IMR-90 (cell line): ENCODE results near the gene HIRA. TPM values are rescaled to one million over a fixed set of nuclear protein-coding genes. Genes with fewer than 3 reads are reported as not detected.

Experiments
- ATAC-seq: fragments of 200-7000 bp; cut with Tn5 transposase; 2 replicates; pipeline ENCODE4 v1.9.1; 2020; ENCODE audit warnings: low read depth, mild to moderate bottlenecking, moderate library complexity
- BruUV-seq: library from RNA; stranded (reverse); fragments of 400-500 nt; replicated peaks from 2 replicates; lab custom pipeline; 2021; lab: Mats Ljungman, UMichigan
- CTCF ChIA-PET: fragments of 300-600 bp; formaldehyde crosslinking; extraction: SDS; loops from one replicate; lab custom pipeline; 2021; ENCODE audit warnings: antibody characterized with exemption; lab: Yijun Ruan, JAX
- POLR2A ChIA-PET: fragments of 300-600 bp; sonication (Branson Sonifier 250); formaldehyde crosslinking; loops from one replicate; lab custom pipeline; 2022; ENCODE audit warnings: antibody characterized with exemption; ENCODE audit not compliant: unreplicated experiment; lab: Charles Lee
- DNase-seq: peaks from one replicate; pipeline ENCODE4 v3.0.0; 2013
- H2AFZ ChIP-seq: replicated peaks from 2 replicates; pipeline ENCODE3; 2013; ENCODE audit warnings: low read length, mild to moderate bottlenecking; ENCODE audit not compliant: poor library complexity
- H2AK5ac ChIP-seq: 2 replicates; pipeline ENCODE4 v1.6.1; 2013; ENCODE audit warnings: low read depth, low read length, inconsistent platforms
- H2AK9ac ChIP-seq: replicated peaks from 2 replicates; pipeline ENCODE3; 2013; ENCODE audit warnings: mild to moderate bottlenecking, low read depth, low read length, moderate library complexity; ENCODE audit not compliant: poor library complexity
- H2BK120ac ChIP-seq: 2 replicates; pipeline ENCODE4 v1.6.1; 2013; ENCODE audit warnings: low read depth, low read length, inconsistent platforms
- H2BK15ac ChIP-seq: 3 replicates; pipeline ENCODE4 v1.6.1; 2013; ENCODE audit warnings: low read depth, low read length, inconsistent platforms
- H2BK20ac ChIP-seq: 2 replicates; pipeline ENCODE4 v1.6.1; 2013; ENCODE audit warnings: low read depth, mild to moderate bottlenecking, inconsistent platforms, low read length, moderate library complexity
- H2BK5ac ChIP-seq: 2 replicates; pipeline ENCODE4 v1.6.1; 2013; ENCODE audit warnings: mild to moderate bottlenecking, low read depth, low read length, inconsistent platforms; ENCODE audit not compliant: poor library complexity, severe bottlenecking
- H3K14ac ChIP-seq: replicated peaks from 2 replicates; pipeline ENCODE4 v1.6.1; 2013; ENCODE audit warnings: low read depth, low read length, inconsistent platforms
- H3K18ac ChIP-seq: 2 replicates; pipeline ENCODE4 v1.6.1; 2013; ENCODE audit warnings: low read depth, low read length, control low read depth
- H3K23ac ChIP-seq: 2 replicates; pipeline ENCODE4 v1.6.1; 2013; ENCODE audit warnings: low read depth, low read length, inconsistent platforms
- H3K27ac ChIP-seq: 2 replicates; pipeline ENCODE4 v1.5.1; 2013; ENCODE audit warnings: mild to moderate bottlenecking, control low read depth, low read length; ENCODE audit not compliant: insufficient read depth
- H3K27me3 ChIP-seq: 2 replicates; pipeline ENCODE4 v1.6.1; 2013; ENCODE audit warnings: low read length; ENCODE audit not compliant: control insufficient read depth, insufficient read depth
- H3K36me3 ChIP-seq: 2 replicates; pipeline ENCODE4 v1.6.1; 2013; ENCODE audit warnings: low read length, mixed read lengths; ENCODE audit not compliant: control insufficient read depth, insufficient read depth
- H3K4ac ChIP-seq: 2 replicates; pipeline ENCODE4 v1.6.1; 2013; ENCODE audit warnings: low read depth, low read length, inconsistent platforms
- H3K4me1 ChIP-seq: 2 replicates; pipeline ENCODE4 v1.6.1; 2013; ENCODE audit warnings: low read length, mixed read lengths; ENCODE audit not compliant: control insufficient read depth, insufficient read depth
- H3K4me2 ChIP-seq: 2 replicates; pipeline ENCODE4 v1.6.1; 2013; ENCODE audit warnings: low read depth, mild to moderate bottlenecking, control low read depth, low read length, moderate library complexity
- H3K4me3 ChIP-seq: 2 replicates; pipeline ENCODE4 v1.5.1; 2013; ENCODE audit warnings: low read depth, mild to moderate bottlenecking, control low read depth, low read length, moderate library complexity; ENCODE audit not compliant: insufficient read depth
- H3K56ac ChIP-seq: 2 replicates; pipeline ENCODE4 v1.6.1; 2013; ENCODE audit warnings: low read length, inconsistent platforms; ENCODE audit not compliant: insufficient read depth; ENCODE audit errors: extremely low read depth
- H3K79me1 ChIP-seq, 2 experiments: 2 replicates each; pipeline ENCODE4 v1.6.1; 2013; ENCODE audit warnings: low read length in 2 of 2, inconsistent platforms in 1 of 2, low read depth in 1 of 2
- H3K9ac ChIP-seq: 2 replicates; pipeline ENCODE4 v1.6.1; 2013; ENCODE audit warnings: low read depth, low read length, control low read depth
- H3K9me1 ChIP-seq: 2 replicates; pipeline ENCODE4 v1.6.1; 2013; ENCODE audit warnings: low read length, inconsistent platforms; ENCODE audit not compliant: insufficient read depth
- H3K9me3 ChIP-seq: 2 replicates; pipeline ENCODE4 v1.6.1; 2013; ENCODE audit warnings: low read length; ENCODE audit not compliant: control insufficient read depth, insufficient read depth
- H4K20me1 ChIP-seq: 2 replicates; pipeline ENCODE4 v1.6.1; 2013; ENCODE audit warnings: low read length, inconsistent platforms; ENCODE audit not compliant: insufficient read depth
- H4K5ac ChIP-seq: 2 replicates; pipeline ENCODE4 v1.6.1; 2013; ENCODE audit warnings: mild to moderate bottlenecking, low read depth, low read length, control low read depth
- H4K8ac ChIP-seq, 2 experiments: 2 replicates each; pipeline ENCODE4 v1.6.1; 2013; ENCODE audit warnings: low read depth in 2 of 2, low read length in 2 of 2, control low read depth in 1 of 2, inconsistent platforms in 1 of 2
- H4K91ac ChIP-seq: 2 replicates; pipeline ENCODE4 v1.6.1; 2013; ENCODE audit warnings: low read depth, low read length, inconsistent platforms; ENCODE audit not compliant: insufficient read depth
- BHLHE40 ChIP-seq: fragments of 150-350 bp; IDR thresholded peaks from 2 replicates; pipeline ENCODE4 v1.6.1; 2016; ENCODE audit warnings: mild to moderate bottlenecking, low read depth, low read length
- CEBPB ChIP-seq: IDR thresholded peaks from 2 replicates; pipeline ENCODE4 v1.6.1; 2012; ENCODE audit warnings: low read depth, low read length, improper control_type of control experiment
- CHD1 ChIP-seq: IDR thresholded peaks from 2 replicates; pipeline ENCODE4 v1.6.1; 2012; ENCODE audit warnings: low read depth, low read length, improper control_type of control experiment
- FOS ChIP-seq: fragments of 150-350 bp; IDR thresholded peaks from 2 replicates; pipeline ENCODE4 v1.6.1; 2016; ENCODE audit warnings: low read depth, low read length
- MAFK ChIP-seq: IDR thresholded peaks from 2 replicates; pipeline ENCODE4 v1.6.1; 2012; ENCODE audit warnings: low read depth, low read length, improper control_type of control experiment
- MAZ ChIP-seq: IDR thresholded peaks from 2 replicates; pipeline ENCODE4 v1.6.1; 2012; ENCODE audit warnings: low read depth, mild to moderate bottlenecking, low read length, improper control_type of control experiment, moderate library complexity, borderline replicate concordance
- MXI1 ChIP-seq: IDR thresholded peaks from 2 replicates; pipeline ENCODE4 v1.6.1; 2012; ENCODE audit warnings: low read depth, mild to moderate bottlenecking, low read length, moderate library complexity, borderline replicate concordance
- NFE2L2 ChIP-seq: fragments of 150-350 bp; IDR thresholded peaks from 2 replicates; pipeline ENCODE4 v1.6.1; 2016; ENCODE audit warnings: low read depth, mild to moderate bottlenecking, low read length
- POLR2A ChIP-seq: IDR thresholded peaks from 2 replicates; pipeline ENCODE4 v1.6.1; 2012; ENCODE audit warnings: mild to moderate bottlenecking, low read depth, low read length
- RAD21 ChIP-seq: IDR thresholded peaks from 2 replicates; pipeline ENCODE4 v1.6.1; 2012; ENCODE audit warnings: low read length, improper control_type of control experiment
- RCOR1 ChIP-seq: IDR thresholded peaks from 2 replicates; pipeline ENCODE4 v1.6.1; 2012; ENCODE audit warnings: mild to moderate bottlenecking, low read length, improper control_type of control experiment; ENCODE audit not compliant: insufficient replicate concordance
- RFX5 ChIP-seq: IDR thresholded peaks from 2 replicates; pipeline ENCODE4 v1.8.0; 2012; ENCODE audit warnings: low read depth, mild to moderate bottlenecking, low read length, moderate library complexity
- SMC3 ChIP-seq: fragments of 150-350 bp; IDR thresholded peaks from 2 replicates; pipeline ENCODE4 v1.6.1; 2016; ENCODE audit warnings: low read depth, mild to moderate bottlenecking, antibody characterized with exemption, low read length, moderate library complexity
- whole genome bisulfite sequencing, 2 experiments: methylation state at CpG; one replicate each; pipeline versions ENCODE4 v1.1.5 to v1.1.7; 2013; ENCODE audit warnings: missing lambda C conversion rate in 2 of 2; ENCODE audit not compliant: insufficient read length in 1 of 2; ENCODE audit errors: extremely low coverage in 2 of 2; 5-methylcytosine and 5-hydroxymethylcytosine counted together
- dilution Hi-C: fragments of 300-500 bp; cut with HindIII; formaldehyde crosslinking; loops from one replicate; pipeline ENCODE4 v1.14.3; 2018; ENCODE audit warnings: low sequenced_read_pairs; ENCODE audit not compliant: unreplicated experiment
- in situ Hi-C: fragments of 300-500 bp; cut with MboI; formaldehyde crosslinking; loops from 3 replicates; pipeline ENCODE4 v1.14.3; 2019; ENCODE audit warnings: low sequenced_read_pairs, inconsistent platforms, mixed read lengths
- intact Hi-C: fragments of 100-400 bp; cut with micrococcal nuclease; formaldehyde crosslinking; loops from 2 replicates; pipeline ENCODE4 v1.10.0; 2022
- polyA plus RNA-seq, 3 experiments: library from polyadenylated mRNA; depleted of rRNA; stranded (reverse); fragments of >200 nt; gene quantifications; 2 replicates each; pipeline ENCODE4 v1.2.3, GENCODE V29; 2012; ENCODE audit warnings: low replicate concordance in 1 of 3
- total RNA-seq: library from RNA; depleted of rRNA; stranded (reverse); fragments of >200 nt; gene quantifications from 2 replicates; pipeline ENCODE4 v1.2.3, GENCODE V29; 2012
- TF ChIP-seq, protein P1 (sequence below): conservative IDR thresholded peaks from 2 replicates; pipeline ENCODE4 v1.5.1; 2012; ENCODE audit warnings: mild to moderate bottlenecking, low read depth, low read length, improper control_type of control experiment
- TF ChIP-seq, protein P2 (sequence below): fragments of 150-350 bp; IDR thresholded peaks from 2 replicates; pipeline ENCODE4 v1.6.1; 2016; ENCODE audit warnings: low read depth, mild to moderate bottlenecking, low read length, moderate library complexity, borderline replicate concordance
- TF ChIP-seq, protein P3 (sequence below): fragments of 150-350 bp; IDR thresholded peaks from 2 replicates; pipeline ENCODE4 v1.6.1; 2017; ENCODE audit warnings: mild to moderate bottlenecking, antibody characterized with exemption, low read length, low read depth

The HIRA gene
- total and polyA plus RNA-seq, 2 of the 4 experiments (the other 2 are of a cell fraction) = 14.5 to 24.2 TPM

DNA sequence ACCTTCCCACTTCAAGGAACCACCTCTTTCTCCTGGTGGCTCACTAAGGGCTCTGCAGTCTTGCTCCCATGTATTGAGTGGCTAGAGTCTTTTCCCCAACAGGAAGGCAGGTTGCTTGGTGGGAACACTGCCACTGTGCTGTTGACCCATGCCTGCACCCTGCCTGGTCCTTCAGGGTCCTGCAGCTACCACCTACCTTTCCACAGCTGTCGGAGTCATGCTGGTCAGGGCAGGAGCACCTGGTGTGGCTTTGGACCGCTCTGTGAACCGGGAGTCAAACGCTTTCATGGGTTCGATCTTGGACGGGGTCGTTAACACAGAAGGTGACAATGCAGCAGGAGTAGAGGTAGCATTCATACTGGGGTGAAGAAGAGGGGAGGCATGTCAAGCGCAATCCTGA lies 56.1 kb downstream of the HIRA start:
- H3K79me1 ChIP-seq = no peaks in the 10 kb centered on the region; a peak in 1 of 4 replicates
- no peak overlapping the region for H3K27ac ChIP-seq
- H3K4me2 ChIP-seq = no peak overlapping the region
- no peaks in the 10 kb centered on the region for H3K9me3 ChIP-seq
- no peak overlapping the region for H2AK5ac ChIP-seq
- H3K27me3 ChIP-seq = no peaks in the 10 kb centered on the region
- no TSS peak for BruUV-seq
- H4K8ac ChIP-seq = no peak overlapping the region
- H3K36me3 ChIP-seq = peaks cover 54% of the 10 kb centered on the region
- CTCF ChIA-PET = no interaction called here
- H3K18ac ChIP-seq = no peak overlapping the region
- no peak for TF ChIP-seq CHD1
- TF ChIP-seq, protein P1, sequence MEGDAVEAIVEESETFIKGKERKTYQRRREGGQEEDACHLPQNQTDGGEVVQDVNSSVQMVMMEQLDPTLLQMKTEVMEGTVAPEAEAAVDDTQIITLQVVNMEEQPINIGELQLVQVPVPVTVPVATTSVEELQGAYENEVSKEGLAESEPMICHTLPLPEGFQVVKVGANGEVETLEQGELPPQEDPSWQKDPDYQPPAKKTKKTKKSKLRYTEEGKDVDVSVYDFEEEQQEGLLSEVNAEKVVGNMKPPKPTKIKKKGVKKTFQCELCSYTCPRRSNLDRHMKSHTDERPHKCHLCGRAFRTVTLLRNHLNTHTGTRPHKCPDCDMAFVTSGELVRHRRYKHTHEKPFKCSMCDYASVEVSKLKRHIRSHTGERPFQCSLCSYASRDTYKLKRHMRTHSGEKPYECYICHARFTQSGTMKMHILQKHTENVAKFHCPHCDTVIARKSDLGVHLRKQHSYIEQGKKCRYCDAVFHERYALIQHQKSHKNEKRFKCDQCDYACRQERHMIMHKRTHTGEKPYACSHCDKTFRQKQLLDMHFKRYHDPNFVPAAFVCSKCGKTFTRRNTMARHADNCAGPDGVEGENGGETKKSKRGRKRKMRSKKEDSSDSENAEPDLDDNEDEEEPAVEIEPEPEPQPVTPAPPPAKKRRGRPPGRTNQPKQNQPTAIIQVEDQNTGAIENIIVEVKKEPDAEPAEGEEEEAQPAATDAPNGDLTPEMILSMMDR = no peak
- TF ChIP-seq RCOR1 = no peak
- TF ChIP-seq SMC3 = no peak
- TF ChIP-seq FOS = no peak
- no peak for TF ChIP-seq MAZ
- TF ChIP-seq NFE2L2 = no peak
- no peak for TF ChIP-seq RAD21
- TF ChIP-seq RFX5 = no peak
- TF ChIP-seq, protein P2, sequence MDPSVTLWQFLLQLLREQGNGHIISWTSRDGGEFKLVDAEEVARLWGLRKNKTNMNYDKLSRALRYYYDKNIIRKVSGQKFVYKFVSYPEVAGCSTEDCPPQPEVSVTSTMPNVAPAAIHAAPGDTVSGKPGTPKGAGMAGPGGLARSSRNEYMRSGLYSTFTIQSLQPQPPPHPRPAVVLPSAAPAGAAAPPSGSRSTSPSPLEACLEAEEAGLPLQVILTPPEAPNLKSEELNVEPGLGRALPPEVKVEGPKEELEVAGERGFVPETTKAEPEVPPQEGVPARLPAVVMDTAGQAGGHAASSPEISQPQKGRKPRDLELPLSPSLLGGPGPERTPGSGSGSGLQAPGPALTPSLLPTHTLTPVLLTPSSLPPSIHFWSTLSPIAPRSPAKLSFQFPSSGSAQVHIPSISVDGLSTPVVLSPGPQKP = no peak
- TF ChIP-seq BHLHE40 = no peak
- TF ChIP-seq, protein P3, sequence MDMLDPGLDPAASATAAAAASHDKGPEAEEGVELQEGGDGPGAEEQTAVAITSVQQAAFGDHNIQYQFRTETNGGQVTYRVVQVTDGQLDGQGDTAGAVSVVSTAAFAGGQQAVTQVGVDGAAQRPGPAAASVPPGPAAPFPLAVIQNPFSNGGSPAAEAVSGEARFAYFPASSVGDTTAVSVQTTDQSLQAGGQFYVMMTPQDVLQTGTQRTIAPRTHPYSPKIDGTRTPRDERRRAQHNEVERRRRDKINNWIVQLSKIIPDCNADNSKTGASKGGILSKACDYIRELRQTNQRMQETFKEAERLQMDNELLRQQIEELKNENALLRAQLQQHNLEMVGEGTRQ = no peak
- no peak for TF ChIP-seq CEBPB
- TF ChIP-seq MXI1 = no peak
- TF ChIP-seq POLR2A = no peak
- no peak for TF ChIP-seq MAFK
- no peak overlapping the region for H2BK120ac ChIP-seq
- H3K4ac ChIP-seq = no peak overlapping the region
- no peak overlapping the region for H3K4me3 ChIP-seq
- DNase-seq = no peak
- H2BK20ac ChIP-seq = no peak overlapping the region
- no peak for ATAC-seq
- H2BK15ac ChIP-seq = no peak overlapping the region
- H2AK9ac ChIP-seq = peak overlapping the region; percentile 1
- no peak overlapping the region for H4K91ac ChIP-seq
- intact Hi-C loops = no loop called here
- no peak overlapping the region for H3K23ac ChIP-seq
- in situ Hi-C loops = no loop called here
- H4K20me1 ChIP-seq = no peaks in the 10 kb centered on the region
- no peak overlapping the region for H4K5ac ChIP-seq
- no peak overlapping the region for H2BK5ac ChIP-seq
- H3K9me1 ChIP-seq = 0 out of 2 replicates have a peak, but pooled peaks cover 4% of the 10 kb centered on the region
- no peak overlapping the region for H3K14ac ChIP-seq
- POLR2A ChIA-PET = no interaction called here
- H3K9ac ChIP-seq = no peak overlapping the region
- WGBS, 2 experiments = no CpG with 5 or more reads among the region's 8 CpGs
- H2AFZ ChIP-seq = no peak overlapping the region
- H3K56ac ChIP-seq = no peak overlapping the region
- dilution Hi-C loops = no loop called here
- no peaks in the 10 kb centered on the region for H3K4me1 ChIP-seq
